Lower leg skin (tissue), 3 donors: ENCODE measurements around the gene MPZL2.

Source experiments
- CTCF ChIP-seq, 3 donors: fragments of 450-650 bp; IDR thresholded peaks; one replicate each; pipeline ENCODE4 v1.5.1; 2016; ENCODE audit warnings: antibody characterized with exemption in 3 of 3, mild to moderate bottlenecking in 3 of 3, moderate library complexity in 2 of 3
- POLR2A ChIP-seq, 2 donors: fragments of 450-650 bp; IDR thresholded peaks; one replicate each; pipeline ENCODE4 v1.6.1; 2016 to 2017; ENCODE audit warnings: antibody characterized with exemption in 2 of 2, mild to moderate bottlenecking in 1 of 2, moderate library complexity in 1 of 2

- TF ChIP-seq POLR2A (IDR thresholded peaks at IDR 0.05) (no peak), CTCF (IDR thresholded peaks at IDR 0.05) (no peak)
These were observed 17.2 kb upstream of the MPZL2 start for GRCh38 chr11:118281284-118281683.
